HG03565 (cell line): ENCODE data around the gene HK2.

Experiments
- ATAC-seq: cut with Tn5 transposase; IDR thresholded peaks from one replicate; pipeline ENCODE4 v1.9.1; 2021; ENCODE audit warnings: mild to moderate bottlenecking, moderate library complexity; ENCODE audit not compliant: unreplicated experiment

HK2 gene

GRCh38 chr2:74930811-74931486 is 97.0 kb downstream of the HK2 start:
- no peak for ATAC-seq

DNA sequence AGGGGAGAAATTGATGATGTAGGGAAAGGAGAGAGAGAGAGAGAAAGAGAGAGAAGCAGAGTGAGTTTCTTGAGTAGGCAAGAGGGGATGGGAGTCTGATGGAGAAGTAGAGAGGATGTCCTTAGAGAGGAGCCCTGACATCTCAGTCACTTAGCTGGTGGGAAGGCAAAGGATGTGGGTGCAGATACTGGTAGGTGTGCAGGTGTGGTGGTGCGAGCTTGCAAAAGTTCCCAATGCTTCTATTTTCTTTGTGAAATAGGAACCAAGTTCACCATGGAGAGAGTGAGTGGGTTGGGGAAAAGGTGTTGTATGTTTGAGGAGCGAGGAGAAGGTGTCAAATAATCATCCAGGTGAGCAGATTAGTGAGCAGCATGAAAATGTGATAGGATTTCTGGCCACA is 98.0 kb downstream of the HK2 start:
- ATAC-seq, result no peak

- ATAC-seq, result no peak
Measured at GRCh38 chr2:74935975-74936391, 102.1 kb downstream of the HK2 start.

- no peak for ATAC-seq
Measured at GRCh38 chr2:74937221-74937880, 103.4 kb downstream of the HK2 start.

DNA sequence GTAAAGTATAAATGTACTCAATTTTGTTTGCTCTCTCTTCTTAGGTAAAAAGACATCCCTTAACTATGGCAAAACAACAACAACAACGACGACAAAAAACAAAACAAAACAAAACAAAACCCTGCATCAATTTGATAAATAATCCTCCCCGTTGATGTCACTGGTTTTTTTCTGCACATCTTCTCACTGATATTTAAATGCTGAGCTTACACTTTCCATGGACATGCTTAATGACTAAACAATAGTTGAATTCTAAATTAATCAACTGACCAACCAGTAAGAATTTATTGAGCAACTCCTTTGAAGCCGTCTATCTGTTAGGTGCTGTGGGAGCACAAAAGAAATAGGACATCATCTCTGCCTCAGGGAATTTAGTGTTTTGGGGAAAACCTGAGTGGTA is 104.3 kb downstream of the HK2 start:
- no peak for ATAC-seq

- ATAC-seq, result no peak
Measured at GRCh38 chr2:74939919-74940812, 106.2 kb downstream of the HK2 start.

GRCh38 chr2:74941284-74941683 is 107.4 kb downstream of the HK2 start:
- no peak for ATAC-seq

DNA sequence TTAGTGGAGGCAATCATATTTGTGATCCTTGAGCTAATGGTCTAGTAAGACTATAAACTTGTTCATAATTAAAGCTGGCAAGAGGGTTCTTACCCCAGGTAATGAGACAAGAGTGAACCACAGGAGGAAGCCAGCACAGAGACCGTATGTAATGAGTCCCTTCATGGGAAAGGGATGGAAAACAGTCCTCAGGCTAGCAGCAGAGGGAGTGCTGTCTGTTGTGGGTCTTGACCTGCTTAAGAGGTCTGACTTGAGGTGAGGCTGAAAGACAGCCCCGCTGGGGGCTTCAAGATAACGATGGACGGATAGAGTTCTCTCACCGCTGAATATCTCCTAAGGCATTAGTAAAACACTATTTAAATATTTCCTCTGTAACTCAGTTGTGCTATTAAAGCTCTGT is 108.3 kb downstream of the HK2 start:
- no peak for ATAC-seq
